GM12891 (cell line): ENCODE data around the gene ANKRD36B.
"Not testable (repeated sequence)": the region's sequence is repeated elsewhere in the genome, so short reads cannot be mapped to it uniquely, and the experiment has no call there.

Experiments
- PAX5 ChIP-seq: IDR thresholded peaks from 2 replicates; pipeline ENCODE4 v1.6.1; 2011; ENCODE audit warnings: low read length, moderate library complexity, mild to moderate bottlenecking; ENCODE audit not compliant: insufficient read depth, severe bottlenecking
- POLR2A ChIP-seq: IDR thresholded peaks from 2 replicates; pipeline ENCODE4 v1.6.1; 2011; ENCODE audit warnings: low read depth, low read length, control low read depth
- POLR2AphosphoS5 ChIP-seq: IDR thresholded peaks from 2 replicates; pipeline ENCODE4 v1.6.1; 2011; ENCODE audit warnings: low read depth, low read length, control low read depth
- SPI1 ChIP-seq: IDR thresholded peaks from 2 replicates; pipeline ENCODE4 v1.6.1; 2011; ENCODE audit warnings: low read depth, low read length, control low read depth
- TAF1 ChIP-seq: IDR thresholded peaks from 2 replicates; pipeline ENCODE4 v1.6.1; 2011; ENCODE audit warnings: low read depth, low read length, control low read depth

GRCh38 chr2:97589598-97590510 lies at the start of gene ANKRD36B:
- TF ChIP-seq PAX5, POLR2AphosphoS5, SPI1, TAF1, POLR2A: not testable (repeated sequence)
